Mesendoderm (in vitro differentiated cells): Measurements from ENCODE around the gene FAM120A.

Experiments
- DNase-seq: peaks from one replicate; pipeline ENCODE4 v3.0.0; 2013
- H2AK5ac ChIP-seq: 2 replicates; pipeline ENCODE4 v1.6.1; 2013; ENCODE audit warnings: low read length, inconsistent platforms
- H2BK120ac ChIP-seq: 2 replicates; pipeline ENCODE4 v1.6.1; 2013; ENCODE audit warnings: low read depth, mild to moderate bottlenecking, low read length, moderate library complexity, mixed read lengths
- H2BK15ac ChIP-seq: replicated peaks from 2 replicates; pipeline ENCODE4 v1.6.1; 2013; ENCODE audit warnings: low read depth, mild to moderate bottlenecking, moderate library complexity
- H2BK5ac ChIP-seq: 2 replicates; pipeline ENCODE4 v1.6.1; 2013; ENCODE audit warnings: low read length, inconsistent platforms
- H3K18ac ChIP-seq: 2 replicates; pipeline ENCODE4 v1.6.1; 2013; ENCODE audit warnings: mild to moderate bottlenecking, low read length, mixed read lengths
- H3K23ac ChIP-seq: one replicate; pipeline ENCODE4 v1.6.1; 2013; ENCODE audit warnings: low read length
- H3K27ac ChIP-seq: 2 replicates; pipeline ENCODE4 v1.5.1; 2013; ENCODE audit warnings: low read depth, mild to moderate bottlenecking, inconsistent platforms, low read length, moderate library complexity
- H3K27me3 ChIP-seq: 2 replicates; pipeline ENCODE4 v1.6.1; 2013; ENCODE audit warnings: low read length, control low read depth, mild to moderate bottlenecking, inconsistent platforms; ENCODE audit not compliant: insufficient read depth, poor library complexity
- H3K36me3 ChIP-seq: 2 replicates; pipeline ENCODE4 v1.6.1; 2013; ENCODE audit warnings: low read length, inconsistent platforms; ENCODE audit not compliant: control insufficient read depth, insufficient read depth
- H3K4ac ChIP-seq: one replicate; pipeline ENCODE4 v1.6.1; 2013; ENCODE audit warnings: low read depth, mild to moderate bottlenecking, low read length, moderate library complexity
- H3K4me1 ChIP-seq: 2 replicates; pipeline ENCODE4 v1.6.1; 2013; ENCODE audit warnings: low read depth, low read length, inconsistent platforms; ENCODE audit not compliant: control insufficient read depth
- H3K4me2 ChIP-seq: 2 replicates; pipeline ENCODE4 v1.6.1; 2013; ENCODE audit warnings: low read length
- H3K4me3 ChIP-seq: 2 replicates; pipeline ENCODE4 v1.5.1; 2013; ENCODE audit warnings: mild to moderate bottlenecking, low read length
- H3K56ac ChIP-seq: one replicate; pipeline ENCODE4 v1.6.1; 2013; ENCODE audit warnings: low read length
- H3K79me1 ChIP-seq: 2 replicates; pipeline ENCODE4 v1.6.1; 2013; ENCODE audit warnings: low read length, inconsistent platforms
- H3K79me2 ChIP-seq: 2 replicates; pipeline ENCODE4 v1.6.1; 2013; ENCODE audit warnings: mild to moderate bottlenecking, low read length; ENCODE audit not compliant: control insufficient read depth, insufficient read depth
- H3K9ac ChIP-seq: 2 replicates; pipeline ENCODE4 v1.6.1; 2013; ENCODE audit warnings: low read length, inconsistent platforms
- H4K5ac ChIP-seq: one replicate; pipeline ENCODE4 v1.6.1; 2013; ENCODE audit warnings: low read length
- H4K8ac ChIP-seq: one replicate; pipeline ENCODE4 v1.6.1; 2013; ENCODE audit warnings: low read depth, mild to moderate bottlenecking, control low read depth, low read length, moderate library complexity
- WGBS: extraction: QIAGEN DNeasy Blood & Tissue Kit; methylation state at CpG from one replicate; pipeline ENCODE4 v1.1.7; 2013; ENCODE audit warnings: low lambda C conversion rate, missing lambda C conversion rate; ENCODE audit not compliant: insufficient coverage; ENCODE audit errors: extremely low coverage; 5-methylcytosine and 5-hydroxymethylcytosine counted together

Gene FAM120A

DNA sequence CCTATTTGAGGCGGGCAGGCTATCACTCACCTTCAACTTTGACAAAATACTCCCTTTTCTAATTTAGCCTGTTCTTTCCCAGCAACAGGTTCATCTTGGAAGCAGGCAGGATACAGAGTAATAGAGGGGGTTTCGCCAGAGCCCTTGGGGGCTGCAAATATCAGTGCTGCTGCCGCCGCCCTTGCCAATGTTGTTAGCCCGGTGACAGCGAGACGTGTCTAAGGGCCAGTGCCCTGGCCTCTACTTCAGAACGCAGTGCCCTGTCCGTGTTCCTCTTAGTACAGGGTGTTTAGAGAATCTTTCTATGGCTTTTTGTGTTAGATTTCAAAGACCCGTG is 1.2 kb downstream of the FAM120A start:
- H3K27ac ChIP-seq: no peak overlapping the region
- H3K4ac ChIP-seq: peak overlapping the region; percentile 96
- H3K79me2 ChIP-seq: peaks cover 54% of the 10 kb centered on the region
- no peak overlapping the region for H2BK15ac ChIP-seq
- H2BK5ac ChIP-seq: no peak overlapping the region
- no peak for DNase-seq
- H3K4me2 ChIP-seq: peak overlapping the region; percentile 56
- H3K79me1 ChIP-seq: no peaks in the 10 kb centered on the region
- peak overlapping the region; percentile 29 for H3K23ac ChIP-seq
- H3K9ac ChIP-seq: peak overlapping the region; percentile 92
- H3K4me3 ChIP-seq: peak overlapping the region; percentile 66
- peak overlapping the region; percentile 70 for H3K18ac ChIP-seq
- peak overlapping the region; percentile 32 for H2AK5ac ChIP-seq
- no peak overlapping the region for H2BK120ac ChIP-seq
- H3K4me1 ChIP-seq: peaks cover 2% of the 10 kb centered on the region
- H4K5ac ChIP-seq: no peak overlapping the region
- no peaks in the 10 kb centered on the region for H3K36me3 ChIP-seq
- no CpG with 5 or more reads among the region's 10 CpGs for WGBS
- H4K8ac ChIP-seq: no peak overlapping the region
- H3K27me3 ChIP-seq: no peaks in the 10 kb centered on the region
- peak overlapping the region; percentile 95 for H3K56ac ChIP-seq

GRCh38 chr9:93453047-93453914 is 1.8 kb downstream of the FAM120A start, which contains the start of gene FAM120AOS:
Gene FAM120AOS, minus strand, starts transcription at chr9:93453581. Its CDS starts 872 bp downstream, at chr9:93452709.
- DNase-seq: peak; percentile 97
- H3K18ac ChIP-seq: peak within 1 kb of the TSS; percentile 70
- H4K8ac ChIP-seq: no peak within 1 kb of the TSS
- H3K4ac ChIP-seq: peak within 1 kb of the TSS; percentile 96
- H4K5ac ChIP-seq: no peak within 1 kb of the TSS
- no peak within 1 kb of the TSS for H2BK5ac ChIP-seq
- no CpG with 5 or more reads among the region's 34 CpGs for WGBS
- peaks cover 60% of the 10 kb centered on the region for H3K79me2 ChIP-seq
- H3K27ac ChIP-seq: peak within 1 kb of the TSS; percentile 93
- H3K4me1 ChIP-seq: peaks cover 2% of the 10 kb centered on the region
- H2BK15ac ChIP-seq: no peak within 1 kb of the TSS
- peak within 1 kb of the TSS; percentile 95 for H3K56ac ChIP-seq
- H2BK120ac ChIP-seq: no peak within 1 kb of the TSS
- peak within 1 kb of the TSS; percentile 83 for H3K23ac ChIP-seq
- H3K9ac ChIP-seq: peak within 1 kb of the TSS; percentile 92
- peak within 1 kb of the TSS; percentile 85 for H3K4me2 ChIP-seq
- peak within 1 kb of the TSS; percentile 32 for H2AK5ac ChIP-seq
- peak within 1 kb of the TSS; percentile 85 for H3K4me3 ChIP-seq
- peaks cover 3% of the 10 kb centered on the region for H3K79me1 ChIP-seq
- H3K27me3 ChIP-seq: no peaks in the 10 kb centered on the region
- no peaks in the 10 kb centered on the region for H3K36me3 ChIP-seq

DNA sequence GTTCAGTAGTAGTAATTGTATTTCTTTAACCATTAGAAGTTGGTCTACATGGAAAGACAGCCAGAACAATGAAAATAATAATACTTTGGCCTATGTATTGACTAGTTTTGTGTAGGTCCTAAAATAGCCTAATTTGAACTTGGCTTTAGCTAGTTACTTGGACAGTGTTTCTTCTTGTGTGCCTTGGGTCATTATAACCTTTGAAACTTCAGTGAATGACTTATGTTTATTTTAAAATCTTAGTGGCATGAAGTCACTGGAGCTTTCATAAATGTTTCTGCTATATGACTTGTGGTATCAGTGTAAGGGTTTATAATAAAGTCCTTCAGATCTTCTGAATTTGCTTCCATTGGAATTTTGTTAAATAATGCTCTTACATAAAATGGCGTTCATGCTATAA is 4.5 kb downstream of the FAM120A start:
- no peak overlapping the region for H2BK15ac ChIP-seq
- H2AK5ac ChIP-seq: no peak overlapping the region
- H4K5ac ChIP-seq: no peak overlapping the region
- H2BK5ac ChIP-seq: no peak overlapping the region
- H3K27me3 ChIP-seq: no peaks in the 10 kb centered on the region
- H2BK120ac ChIP-seq: no peak overlapping the region
- no peak overlapping the region for H3K56ac ChIP-seq
- DNase-seq: no peak
- H3K18ac ChIP-seq: no peak overlapping the region
- H3K36me3 ChIP-seq: no peaks in the 10 kb centered on the region
- peaks cover 5% of the 10 kb centered on the region for H3K4me1 ChIP-seq
- H3K4ac ChIP-seq: no peak overlapping the region
- no peak overlapping the region for H3K9ac ChIP-seq
- H3K4me2 ChIP-seq: no peak overlapping the region
- no peak overlapping the region for H3K27ac ChIP-seq
- H3K79me1 ChIP-seq: peaks cover 8% of the 10 kb centered on the region
- no peak overlapping the region for H4K8ac ChIP-seq
- H3K79me2 ChIP-seq: peaks cover 76% of the 10 kb centered on the region
- no peak overlapping the region for H3K23ac ChIP-seq
- WGBS: no CpG with 5 or more reads among the region's 1 CpG
- H3K4me3 ChIP-seq: no peak overlapping the region

DNA sequence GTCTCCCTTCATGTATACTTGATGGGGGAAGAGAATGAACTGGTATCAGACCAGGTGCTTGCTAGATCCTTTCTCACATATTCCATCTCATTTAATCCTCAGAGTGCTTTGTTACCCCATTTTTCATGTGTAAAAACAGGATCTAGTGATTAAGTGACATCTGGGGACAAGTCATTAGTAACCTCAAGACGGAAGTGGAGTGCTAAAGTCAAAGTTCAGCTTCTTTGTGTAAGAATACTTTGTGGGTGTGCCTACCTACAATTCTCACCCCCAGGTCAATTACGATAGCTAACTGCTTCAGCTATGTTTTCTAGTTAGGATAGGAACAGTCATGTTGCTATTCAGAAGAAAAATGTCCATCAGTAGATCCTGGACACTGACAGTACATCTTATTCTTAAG is 5.0 kb downstream of the FAM120A start:
- H3K4ac ChIP-seq: no peak overlapping the region
- H4K5ac ChIP-seq: no peak overlapping the region
- H3K9ac ChIP-seq: no peak overlapping the region
- H3K18ac ChIP-seq: no peak overlapping the region
- H3K27me3 ChIP-seq: no peaks in the 10 kb centered on the region
- WGBS: no CpG with 5 or more reads among the region's 2 CpGs
- H3K27ac ChIP-seq: no peak overlapping the region
- H3K4me3 ChIP-seq: no peak overlapping the region
- peaks cover 79% of the 10 kb centered on the region for H3K79me2 ChIP-seq
- H3K23ac ChIP-seq: no peak overlapping the region
- peaks cover 8% of the 10 kb centered on the region for H3K79me1 ChIP-seq
- H2BK120ac ChIP-seq: no peak overlapping the region
- H2BK15ac ChIP-seq: no peak overlapping the region
- no peaks in the 10 kb centered on the region for H3K36me3 ChIP-seq
- DNase-seq: no peak
- no peak overlapping the region for H2AK5ac ChIP-seq
- no peak overlapping the region for H4K8ac ChIP-seq
- H3K4me2 ChIP-seq: no peak overlapping the region
- H3K56ac ChIP-seq: no peak overlapping the region
- no peak overlapping the region for H2BK5ac ChIP-seq
- peaks cover 5% of the 10 kb centered on the region for H3K4me1 ChIP-seq

DNA sequence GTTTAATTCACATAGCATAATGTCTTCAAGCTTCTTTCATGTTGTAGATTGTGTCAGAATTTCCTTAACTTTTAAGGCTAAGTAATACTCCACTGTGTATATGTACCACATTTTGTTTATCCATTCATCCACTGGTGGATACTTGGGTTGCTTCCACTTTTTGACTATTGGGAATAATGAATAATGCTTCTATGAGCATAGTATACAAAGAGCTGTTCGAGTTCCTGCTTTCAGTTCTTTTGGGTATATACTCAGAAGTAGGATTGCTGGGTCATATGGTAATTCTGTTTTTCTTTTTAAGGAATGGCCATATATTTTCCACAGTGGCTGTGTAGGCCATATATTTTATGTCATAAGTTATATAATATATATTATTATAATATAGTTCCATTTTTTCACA is 5.5 kb downstream of the FAM120A start:
- H3K27ac ChIP-seq: no peak overlapping the region
- WGBS: no CpG with 5 or more reads among the region's 1 CpG
- no peak overlapping the region for H3K18ac ChIP-seq

More for the DNA sequence above, 5.5 kb downstream of the FAM120A start:
- Histone ChIP-seq H4K8ac (no peak overlapping the region), H3K27me3 (no peaks in the 10 kb centered on the region), H2BK5ac (no peak overlapping the region), H3K79me1 (peaks cover 8% of the 10 kb centered on the region), H2AK5ac (no peak overlapping the region), H3K4me1 (peaks cover 5% of the 10 kb centered on the region), H3K79me2 (peaks cover 81% of the 10 kb centered on the region), H3K56ac (no peak overlapping the region), H3K4ac (no peak overlapping the region), H3K4me2 (no peak overlapping the region), H3K9ac (no peak overlapping the region), H3K4me3 (no peak overlapping the region), H4K5ac (no peak overlapping the region), H2BK120ac (no peak overlapping the region), H2BK15ac (no peak overlapping the region), H3K23ac (no peak overlapping the region), H3K36me3 (no peaks in the 10 kb centered on the region)
- DNase-seq: no peak
